ENCODE results near the gene RD3L. TPM values are rescaled to one million over a fixed set of nuclear protein-coding genes. Genes with fewer than 3 reads are reported as not detected.

RD3L gene
- total RNA-seq, 4 donors from 2014 or later: not detected

DNA sequence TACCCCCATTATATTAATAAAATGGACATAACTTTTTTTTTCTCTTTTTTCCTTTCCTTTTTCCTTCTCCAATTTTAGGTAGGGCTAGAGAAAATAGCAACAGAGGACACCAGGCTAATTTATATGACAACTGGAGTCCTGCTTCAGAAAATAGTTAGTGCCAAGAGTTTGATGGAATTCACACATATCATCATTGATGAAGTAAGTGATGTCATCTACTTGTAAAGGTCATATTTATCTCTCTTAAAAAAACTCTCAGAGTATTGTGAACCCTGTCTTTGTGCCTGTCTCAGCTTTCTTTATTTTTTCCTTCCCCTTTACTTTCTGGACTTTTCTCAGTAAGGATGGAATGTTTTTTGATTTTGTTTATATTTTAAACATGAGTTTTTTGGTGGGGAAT, 24.3 kb upstream of the RD3L start:
- TF ChIP-seq, protein P1, sequence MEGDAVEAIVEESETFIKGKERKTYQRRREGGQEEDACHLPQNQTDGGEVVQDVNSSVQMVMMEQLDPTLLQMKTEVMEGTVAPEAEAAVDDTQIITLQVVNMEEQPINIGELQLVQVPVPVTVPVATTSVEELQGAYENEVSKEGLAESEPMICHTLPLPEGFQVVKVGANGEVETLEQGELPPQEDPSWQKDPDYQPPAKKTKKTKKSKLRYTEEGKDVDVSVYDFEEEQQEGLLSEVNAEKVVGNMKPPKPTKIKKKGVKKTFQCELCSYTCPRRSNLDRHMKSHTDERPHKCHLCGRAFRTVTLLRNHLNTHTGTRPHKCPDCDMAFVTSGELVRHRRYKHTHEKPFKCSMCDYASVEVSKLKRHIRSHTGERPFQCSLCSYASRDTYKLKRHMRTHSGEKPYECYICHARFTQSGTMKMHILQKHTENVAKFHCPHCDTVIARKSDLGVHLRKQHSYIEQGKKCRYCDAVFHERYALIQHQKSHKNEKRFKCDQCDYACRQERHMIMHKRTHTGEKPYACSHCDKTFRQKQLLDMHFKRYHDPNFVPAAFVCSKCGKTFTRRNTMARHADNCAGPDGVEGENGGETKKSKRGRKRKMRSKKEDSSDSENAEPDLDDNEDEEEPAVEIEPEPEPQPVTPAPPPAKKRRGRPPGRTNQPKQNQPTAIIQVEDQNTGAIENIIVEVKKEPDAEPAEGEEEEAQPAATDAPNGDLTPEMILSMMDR (IDR thresholded peaks at IDR 0.05; ENCODE audit: low read depth): no peak

DNA sequence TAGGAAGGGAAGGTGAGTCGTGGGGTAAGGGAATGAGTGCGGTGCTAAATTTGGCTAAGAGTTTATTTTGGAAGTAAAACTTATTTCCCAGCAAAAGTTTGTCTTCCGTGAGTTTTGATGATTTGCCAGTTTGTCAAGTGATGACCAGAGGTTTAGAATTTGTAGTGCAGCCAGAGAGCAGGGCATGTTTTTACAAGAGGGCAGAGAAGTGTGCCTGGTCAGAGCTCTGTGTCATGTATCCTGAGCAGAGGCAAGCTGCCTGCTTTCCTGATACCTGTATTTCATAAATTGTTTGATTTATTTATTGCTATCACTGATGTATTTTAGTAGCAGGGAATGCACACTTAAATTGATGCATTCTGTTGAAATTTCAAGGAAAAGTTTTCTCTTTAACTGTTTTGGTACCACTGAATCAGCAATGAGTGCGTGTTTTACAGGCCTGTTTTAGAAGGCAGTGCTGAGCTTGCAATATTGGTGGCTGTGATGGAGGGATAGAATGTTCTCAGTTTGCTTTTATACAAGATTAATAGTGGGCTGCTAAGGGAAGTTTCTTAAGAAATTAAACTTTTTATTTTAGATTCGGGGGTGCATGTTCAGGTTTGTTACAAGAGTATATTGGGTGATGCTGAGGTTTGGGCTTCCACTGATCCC, 19.7 kb upstream of the RD3L start:
- TF ChIP-seq, protein P1 (IDR thresholded peaks at IDR 0.05; ENCODE audit: low read depth): no peak

DNA sequence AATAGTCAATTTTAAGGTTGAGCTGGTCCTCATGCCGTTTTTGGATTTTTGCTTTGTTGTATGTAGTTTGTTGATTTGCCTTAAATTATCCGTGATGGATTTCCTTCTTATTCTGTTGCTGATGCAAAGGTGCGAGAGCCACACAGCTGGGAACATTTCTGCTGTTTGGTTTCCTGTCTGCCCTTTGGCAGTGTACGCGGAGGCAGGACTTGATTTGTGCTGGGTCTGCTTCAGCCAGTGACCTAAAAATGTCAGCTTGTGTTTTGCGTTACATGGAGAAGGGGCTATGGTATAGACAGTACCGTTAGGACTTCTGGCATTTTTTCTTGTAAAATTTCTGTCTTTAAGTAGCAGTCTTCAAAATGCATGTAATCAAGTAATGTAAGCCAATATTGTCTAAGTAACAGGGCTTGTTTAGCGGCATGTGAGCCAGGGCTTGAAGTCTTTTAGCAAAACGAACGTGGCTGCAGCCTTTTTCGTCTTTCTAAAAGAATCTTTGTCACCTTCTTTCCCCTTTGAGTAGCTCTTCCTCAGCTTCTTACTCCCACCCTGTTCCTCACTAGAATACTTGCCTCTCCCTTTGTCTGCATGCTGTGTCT, 18.2 kb upstream of the RD3L start:
- TF ChIP-seq, protein P1 (IDR thresholded peaks at IDR 0.05; ENCODE audit: low read depth): no peak

DNA sequence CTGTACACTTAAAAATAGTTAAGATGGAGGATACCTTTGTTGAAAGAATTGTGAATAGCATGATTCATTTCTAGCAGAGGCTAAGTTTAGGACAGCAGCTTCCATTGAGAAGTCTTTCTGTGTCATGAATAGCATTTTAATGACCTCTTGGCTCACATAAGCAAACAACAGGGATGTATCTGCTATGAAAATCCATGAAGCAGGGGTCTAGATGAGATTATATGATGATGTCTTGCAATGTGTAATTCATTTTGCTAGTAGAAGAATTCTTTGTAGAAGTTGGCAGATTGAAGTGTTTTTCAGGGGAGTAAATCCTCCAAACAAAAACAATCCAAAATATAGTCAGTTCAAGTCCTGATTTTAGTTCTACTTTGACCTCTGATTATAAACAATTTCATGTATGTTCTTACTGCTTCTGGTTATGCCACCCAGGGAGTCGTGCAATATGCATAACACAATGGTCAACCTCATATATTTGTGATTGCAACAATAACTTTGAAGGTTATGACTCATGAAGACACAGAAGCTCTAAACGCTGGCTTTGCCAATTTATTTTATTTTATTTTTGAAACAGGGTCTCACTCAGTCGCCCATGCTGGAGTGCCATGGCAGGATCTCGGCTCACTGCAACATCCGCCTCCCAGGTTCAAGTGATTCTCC, 6.9 kb upstream of the RD3L start:
- TF ChIP-seq, protein P1 (IDR thresholded peaks at IDR 0.05; ENCODE audit: low read depth): no peak

DNA sequence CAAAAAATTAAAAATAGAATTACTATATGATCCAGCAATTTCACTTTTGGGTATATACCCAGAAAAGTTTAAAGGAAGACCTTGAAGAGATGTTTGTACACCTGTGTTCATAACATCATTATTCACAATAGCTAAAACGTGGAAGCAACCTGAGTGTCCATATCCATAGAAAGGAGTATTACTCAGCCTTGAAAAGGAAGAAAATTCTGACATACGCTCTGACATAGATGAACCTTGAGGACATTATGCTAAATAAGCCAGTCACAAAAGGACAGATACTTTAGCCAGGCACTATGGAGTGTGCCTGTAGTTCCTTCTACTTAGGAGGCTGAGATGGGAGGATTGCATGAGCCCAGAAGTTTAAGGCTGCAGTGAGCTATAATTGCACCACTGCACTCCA, 6.1 kb upstream of the RD3L start:
- TF ChIP-seq, protein P1 (IDR thresholded peaks at IDR 0.05; ENCODE audit: low read depth): no peak

DNA sequence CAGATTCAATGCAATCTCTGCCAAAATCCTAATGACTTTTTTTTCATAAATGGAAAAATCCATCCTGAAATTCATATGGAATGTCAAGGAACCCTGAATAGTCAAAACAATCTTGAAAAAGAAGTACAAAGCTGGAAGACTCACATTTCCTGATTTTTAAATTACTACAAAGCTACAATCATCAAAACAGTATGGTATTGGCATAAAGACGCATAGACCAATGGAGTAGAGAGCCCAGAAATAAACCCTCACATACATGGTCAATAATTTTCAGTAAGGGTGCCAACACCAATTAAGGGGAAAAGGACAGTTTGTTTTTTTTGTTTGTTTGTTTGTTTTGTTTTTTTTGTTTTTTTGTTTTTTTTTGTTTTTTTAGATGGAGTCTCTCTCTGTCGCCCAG, 4.6 kb upstream of the RD3L start:
- TF ChIP-seq, protein P1 (IDR thresholded peaks at IDR 0.05; ENCODE audit: low read depth): no peak

DNA sequence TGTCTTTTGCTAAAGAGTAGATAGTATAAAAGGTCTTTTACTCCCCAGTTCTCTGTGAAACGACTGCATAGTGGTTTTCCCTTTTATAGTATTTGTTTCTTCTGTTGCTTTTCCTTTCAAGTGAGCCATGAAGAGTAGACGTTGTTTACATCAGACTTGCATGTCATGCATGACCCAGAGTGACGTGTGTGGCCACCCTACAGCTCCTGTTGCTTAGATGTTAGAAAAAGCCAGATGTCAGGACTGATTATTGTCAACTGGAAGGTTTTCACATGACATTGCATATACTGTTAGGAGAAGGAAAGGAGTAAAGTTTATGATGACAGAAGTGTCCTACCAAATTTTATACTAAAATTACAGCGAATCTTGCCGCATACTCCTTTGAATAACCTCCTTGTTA, 1.3 kb upstream of the RD3L start:
- TF ChIP-seq, protein P1 (IDR thresholded peaks at IDR 0.05; ENCODE audit: low read depth): no peak

All from subcutaneous adipose tissue (tissue), 4 donors.